ENCODE measurements around the gene HAAO. TPM values are rescaled to one million over a fixed set of nuclear protein-coding genes. Genes with fewer than 3 reads are reported as not detected.

The HAAO gene
- total RNA-seq, 1 experiment from 2014 or later, result 6.6 TPM

DNA sequence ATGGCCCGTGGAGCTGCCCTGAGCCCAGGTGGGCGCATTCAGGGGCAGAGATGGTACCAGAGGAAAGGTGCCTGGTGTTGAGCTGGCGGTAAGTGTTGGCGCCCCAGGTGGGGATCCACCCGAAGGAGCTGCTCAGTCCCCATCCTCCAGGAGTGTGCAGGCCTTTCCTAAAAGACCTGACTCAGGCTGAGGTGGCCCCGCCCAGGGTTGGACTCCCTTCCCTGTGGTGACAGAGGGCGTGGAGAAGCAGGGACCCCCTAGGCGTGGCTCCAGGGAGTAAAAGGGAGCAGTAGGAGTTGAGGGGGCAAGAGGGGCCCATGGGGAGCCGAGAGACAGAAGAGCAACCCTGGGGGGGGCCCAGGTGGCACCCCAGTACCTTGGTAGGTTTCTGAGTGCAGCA is 30.8 kb downstream of the HAAO start:
- H4K20me1 ChIP-seq (ENCODE audit: control insufficient read depth, insufficient read depth, insufficient read length), result no peaks in the 10 kb centered on the region
- no peak overlapping the region for H2BK12ac ChIP-seq (ENCODE audit: insufficient read length, low read depth, low read length)
- no peak for DNase-seq
- no peaks in the 10 kb centered on the region for H3K27me3 ChIP-seq (ENCODE audit: insufficient read depth, low read length)
- Mint-ChIP-seq H3K9me3 (no peaks in the 10 kb centered on the region), H3K27ac (no peak overlapping the region), H3K27me3 (ENCODE audit: low read depth) (no peaks in the 10 kb centered on the region), H3K4me3 (no peak overlapping the region), H3K4me1 (peaks cover 10 to 30% of the 10 kb centered on the region in 2 experiments), H3K36me3 (ENCODE audit: insufficient read depth in 1 of 3, low read depth in 3 of 3) (peaks cover 4 to 7% (median 5%) of the 10 kb centered on the region in 3 experiments; a peak in 6 of 7 replicates)
- H2AFZ ChIP-seq (ENCODE audit: low read length), result no peak overlapping the region
- no peak overlapping the region for H2BK20ac ChIP-seq (ENCODE audit: low read depth, low read length, poor library complexity, severe bottlenecking)
- no peak overlapping the region for H4K5ac ChIP-seq (ENCODE audit: insufficient read length, low read depth, low read length)
- H2AK5ac ChIP-seq (ENCODE audit: insufficient read length, low read length), result no peak overlapping the region
- H3K27ac ChIP-seq (ENCODE audit: insufficient read length, low read depth, low read length), result no peak overlapping the region
- H3K4me1 ChIP-seq (ENCODE audit: insufficient read depth, low read length), result no peaks in the 10 kb centered on the region
- no peak overlapping the region for H3K9ac ChIP-seq (ENCODE audit: extremely low read depth, insufficient read length, low read length)
- no peak overlapping the region for H3K23ac ChIP-seq (ENCODE audit: insufficient read length, low read depth, low read length)
- no peaks in the 10 kb centered on the region for H3K23me2 ChIP-seq (ENCODE audit: insufficient read length, low read depth, low read length, poor library complexity, severe bottlenecking)
- H3K79me2 ChIP-seq (ENCODE audit: insufficient read depth, low read length), result no peaks in the 10 kb centered on the region
- H3K56ac ChIP-seq (ENCODE audit: insufficient read length, low read depth, low read length), result no peak overlapping the region
- no peak overlapping the region for H4K8ac ChIP-seq (replicated peaks; ENCODE audit: insufficient read length, low read depth, low read length)
- no peak overlapping the region for H3K18ac ChIP-seq (ENCODE audit: insufficient read length, low read depth, low read length)
- H3K4ac ChIP-seq (ENCODE audit: low read depth, low read length), result no peak overlapping the region
- H3K79me1 ChIP-seq (ENCODE audit: insufficient read depth, low read depth, low read length, poor library complexity, severe bottlenecking), result no peaks in the 10 kb centered on the region
- no peak overlapping the region for H3K4me2 ChIP-seq (ENCODE audit: insufficient read depth, insufficient read length, low read length)
- TF ChIP-seq, protein P1, sequence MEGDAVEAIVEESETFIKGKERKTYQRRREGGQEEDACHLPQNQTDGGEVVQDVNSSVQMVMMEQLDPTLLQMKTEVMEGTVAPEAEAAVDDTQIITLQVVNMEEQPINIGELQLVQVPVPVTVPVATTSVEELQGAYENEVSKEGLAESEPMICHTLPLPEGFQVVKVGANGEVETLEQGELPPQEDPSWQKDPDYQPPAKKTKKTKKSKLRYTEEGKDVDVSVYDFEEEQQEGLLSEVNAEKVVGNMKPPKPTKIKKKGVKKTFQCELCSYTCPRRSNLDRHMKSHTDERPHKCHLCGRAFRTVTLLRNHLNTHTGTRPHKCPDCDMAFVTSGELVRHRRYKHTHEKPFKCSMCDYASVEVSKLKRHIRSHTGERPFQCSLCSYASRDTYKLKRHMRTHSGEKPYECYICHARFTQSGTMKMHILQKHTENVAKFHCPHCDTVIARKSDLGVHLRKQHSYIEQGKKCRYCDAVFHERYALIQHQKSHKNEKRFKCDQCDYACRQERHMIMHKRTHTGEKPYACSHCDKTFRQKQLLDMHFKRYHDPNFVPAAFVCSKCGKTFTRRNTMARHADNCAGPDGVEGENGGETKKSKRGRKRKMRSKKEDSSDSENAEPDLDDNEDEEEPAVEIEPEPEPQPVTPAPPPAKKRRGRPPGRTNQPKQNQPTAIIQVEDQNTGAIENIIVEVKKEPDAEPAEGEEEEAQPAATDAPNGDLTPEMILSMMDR (conservative IDR thresholded peaks at IDR 0.05), result no peak
- no peak overlapping the region for H2BK120ac ChIP-seq (ENCODE audit: low read depth, low read length, poor library complexity, severe bottlenecking)
- H3K14ac ChIP-seq (ENCODE audit: insufficient read depth, low read length), result no peak overlapping the region
- H4K91ac ChIP-seq (ENCODE audit: insufficient read length, low read depth, low read length), result no peak overlapping the region
- H2BK15ac ChIP-seq (ENCODE audit: low read depth, low read length), result no peak overlapping the region
- no peak overlapping the region for H3T11ph ChIP-seq (ENCODE audit: low read length)
- WGBS (ENCODE audit: extremely low coverage, insufficient read length, low lambda C conversion rate), result no CpG with 5 or more reads among the region's 9 CpGs
- no peak overlapping the region for H2BK5ac ChIP-seq (ENCODE audit: insufficient read length, low read length)
- no peaks in the 10 kb centered on the region for H3K9me3 ChIP-seq (ENCODE audit: control insufficient read depth, low read depth, low read length)

Data from H9 (cell line).